Loucy (cell line): ENCODE data around the gene ATP5ME.

Experiments used
- H2AFZ ChIP-seq: fragments of 200-600 bp; sonication (generic); 2 replicates; pipeline ENCODE4 v1.6.0; 2016; ENCODE audit warnings: antibody characterized with exemption, mild to moderate bottlenecking, low read length, moderate library complexity
- H3F3A ChIP-seq: fragments of 200-600 bp; 2 replicates; pipeline ENCODE4 v1.6.0; 2016; ENCODE audit warnings: antibody characterized with exemption, low read depth, mild to moderate bottlenecking
- H3K27me3 ChIP-seq: fragments of 200-600 bp; sonication (generic); 2 replicates; pipeline ENCODE4 v1.6.1; 2014; ENCODE audit warnings: low read length, mild to moderate bottlenecking; ENCODE audit not compliant: insufficient read depth, poor library complexity, severe bottlenecking
- H3K36me3 ChIP-seq: fragments of 200-600 bp; sonication (generic); 2 replicates; pipeline ENCODE4 v1.6.1; 2016; ENCODE audit warnings: low read length; ENCODE audit not compliant: insufficient read depth
- H3K4me1 ChIP-seq: fragments of 200-600 bp; sonication (generic); 2 replicates; pipeline ENCODE4 v1.5.1; 2014; ENCODE audit warnings: low read length, mild to moderate bottlenecking; ENCODE audit not compliant: insufficient read depth, poor library complexity, severe bottlenecking
- H3K4me2 ChIP-seq: fragments of 200-600 bp; sonication (generic); 2 replicates; pipeline ENCODE4 v1.6.0; 2014; ENCODE audit warnings: antibody characterized with exemption, low read length, low read depth, mild to moderate bottlenecking; ENCODE audit not compliant: poor library complexity, severe bottlenecking
- H3K4me3 ChIP-seq: fragments of 200-600 bp; sonication (generic); 2 replicates; pipeline ENCODE4 v1.5.1; 2014; ENCODE audit warnings: low read length, mild to moderate bottlenecking, mixed read lengths; ENCODE audit not compliant: poor library complexity, severe bottlenecking
- H3K79me2 ChIP-seq: fragments of 200-600 bp; sonication (generic); 2 replicates; pipeline ENCODE4 v1.6.1; 2014; ENCODE audit warnings: low read length; ENCODE audit not compliant: insufficient read depth
- H3K9ac ChIP-seq: fragments of 200-600 bp; sonication (generic); 2 replicates; pipeline ENCODE4 v1.6.0; 2014; ENCODE audit warnings: mild to moderate bottlenecking, low read depth, low read length, moderate library complexity; ENCODE audit not compliant: poor library complexity, severe bottlenecking
- H3K9me2 ChIP-seq: fragments of 200-600 bp; sonication (generic); replicated peaks from 2 replicates; pipeline ENCODE4 v1.6.1; 2016; ENCODE audit warnings: low read depth, low read length, mixed read lengths
- H3K9me3 ChIP-seq: fragments of 200-600 bp; sonication (generic); 2 replicates; pipeline ENCODE4 v1.6.1; 2014; ENCODE audit warnings: mild to moderate bottlenecking, antibody characterized with exemption, low read length, low read depth; ENCODE audit not compliant: insufficient read depth
- H4K20me1 ChIP-seq: fragments of 200-600 bp; sonication (generic); 2 replicates; pipeline ENCODE4 v1.6.0; 2014; ENCODE audit warnings: antibody characterized with exemption, low read length, mild to moderate bottlenecking; ENCODE audit not compliant: insufficient read depth, poor library complexity, severe bottlenecking
- CTCF ChIP-seq: fragments of 200-600 bp; sonication (generic); conservative IDR thresholded peaks from 2 replicates; pipeline ENCODE4 v1.5.1; 2014; ENCODE audit warnings: mild to moderate bottlenecking, antibody characterized with exemption, low read length
- EZH2phosphoT487 ChIP-seq: fragments of 200-600 bp; IDR thresholded peaks from 2 replicates; pipeline ENCODE4 v1.6.1; 2018; ENCODE audit warnings: antibody characterized with exemption, mild to moderate bottlenecking, moderate library complexity, borderline replicate concordance

The ATP5ME gene

GRCh38 chr4:683247-683897, 9.3 kb upstream of the ATP5ME start:
- Histone ChIP-seq H3K4me3 (no peak overlapping the region), H3K27me3 (no peaks in the 10 kb centered on the region), H3K79me2 (no peaks in the 10 kb centered on the region), H3F3A (no peaks in the 10 kb centered on the region), H3K9me2 (no peaks in the 10 kb centered on the region), H4K20me1 (no peaks in the 10 kb centered on the region), H2AFZ (no peak overlapping the region), H3K4me1 (no peaks in the 10 kb centered on the region), H3K36me3 (no peaks in the 10 kb centered on the region), H3K9me3 (no peaks in the 10 kb centered on the region; the same call in 1 of the 2 replicates), H3K4me2 (no peak overlapping the region), H3K9ac (no peak overlapping the region)
- no peak for TF ChIP-seq EZH2phosphoT487
- TF ChIP-seq CTCF: no peak

- TF ChIP-seq EZH2phosphoT487 (no peak), CTCF (no peak)
- Histone ChIP-seq H3K4me1 (no peaks in the 10 kb centered on the region), H4K20me1 (no peaks in the 10 kb centered on the region), H3K9me2 (no peaks in the 10 kb centered on the region), H3K27me3 (no peaks in the 10 kb centered on the region), H3K9me3 (no peaks in the 10 kb centered on the region; the same call in 1 of the 2 replicates), H3F3A (no peaks in the 10 kb centered on the region), H3K79me2 (no peaks in the 10 kb centered on the region), H3K4me3 (no peak overlapping the region), H3K36me3 (no peaks in the 10 kb centered on the region), H3K9ac (no peak overlapping the region), H3K4me2 (no peak overlapping the region), H2AFZ (no peak overlapping the region)
These were observed 8.6 kb upstream of the ATP5ME start for GRCh38 chr4:682490-683172.

- no peak overlapping the region for H2AFZ ChIP-seq
- H3F3A ChIP-seq: no peaks in the 10 kb centered on the region
- H3K79me2 ChIP-seq: no peaks in the 10 kb centered on the region
- H3K9me3 ChIP-seq: no peaks in the 10 kb centered on the region
- no peaks in the 10 kb centered on the region for H4K20me1 ChIP-seq
- no peak for TF ChIP-seq CTCF
- no peak for TF ChIP-seq EZH2phosphoT487
- no peaks in the 10 kb centered on the region for H3K4me1 ChIP-seq
- no peak overlapping the region for H3K4me2 ChIP-seq
- H3K9me2 ChIP-seq: no peaks in the 10 kb centered on the region
- H3K4me3 ChIP-seq: no peak overlapping the region
- H3K27me3 ChIP-seq: no peaks in the 10 kb centered on the region
- no peak overlapping the region for H3K9ac ChIP-seq
- H3K36me3 ChIP-seq: no peaks in the 10 kb centered on the region
These were observed 7.8 kb upstream of the ATP5ME start for GRCh38 chr4:681736-682451.
